Activated CD4-positive, alpha-beta T cell treated with anti-CD3 and anti-CD28 coated beads, Interleukin-2, amount 10 ng/mL, durations not matched to agents 7 days and 5 days (primary cell): ENCODE measurements around the gene PDXP. TPM values are rescaled to one million over a fixed set of nuclear protein-coding genes. Genes with fewer than 3 reads are reported as not detected.
"Not testable (repeated sequence)": the region's sequence is repeated elsewhere in the genome, so short reads cannot be mapped to it uniquely, and the experiment has no call there.

Source experiments
- CTCF ChIA-PET: fragments of 350-600 bp; sonication (Branson Sonifier 250); formaldehyde crosslinking; loops from one replicate; lab custom pipeline; 2021; ENCODE audit warnings: antibody characterized with exemption; lab: Charles Lee
- POLR2A ChIA-PET: fragments of 350-600 bp; sonication (Branson Sonifier 250); formaldehyde crosslinking; loops from one replicate; lab custom pipeline; 2021; ENCODE audit warnings: antibody characterized with exemption; lab: Charles Lee
- DNase-seq: peaks from one replicate; pipeline ENCODE4 v3.0.0-alpha.2; 2020
- H3K27ac Mint-ChIP-seq: one replicate; pipeline ENCODE4 v1.8.0; 2021; ENCODE audit warnings: mild to moderate bottlenecking, moderate library complexity, mixed read lengths
- H3K27me3 Mint-ChIP-seq: one replicate; pipeline ENCODE4 v1.8.0; 2021; ENCODE audit warnings: mixed read lengths
- H3K36me3 Mint-ChIP-seq: one replicate; pipeline ENCODE4 v1.8.0; 2021; ENCODE audit warnings: low read depth, mixed read lengths
- H3K4me1 Mint-ChIP-seq: one replicate; pipeline ENCODE4 v1.8.0; 2021; ENCODE audit warnings: mixed read lengths
- H3K4me3 Mint-ChIP-seq: one replicate; pipeline ENCODE4 v1.8.0; 2021; ENCODE audit warnings: mild to moderate bottlenecking, moderate library complexity, mixed read lengths
- H3K9me3 Mint-ChIP-seq: one replicate; pipeline ENCODE4 v1.8.0; 2021; ENCODE audit warnings: mixed read lengths
- total RNA-seq, 2 experiments: library from RNA; stranded (reverse); gene quantifications; one replicate each; pipeline ENCODE4 v1.2.3, GENCODE V29; 2021

The PDXP gene
- total RNA-seq, 2 experiments from 2014 or later: 21.5 to 21.8 TPM

- CTCF ChIA-PET: interaction anchor here (1.4 to 3.9 kb wide), 3 partner anchors 13 to 25 kb away, joined by 6 to 47 read pairs (median 27); no protein-coding TSS in a partner anchor
- H3K4me3 Mint-ChIP-seq, H3K27me3 Mint-ChIP-seq, H3K9me3 Mint-ChIP-seq, DNase-seq: not testable (repeated sequence)
- Mint-ChIP-seq H3K36me3 (peaks cover 31% of the 10 kb centered on the region), H3K4me1 (peaks cover 34% of the 10 kb centered on the region), H3K27ac (peak overlapping the region; percentile 43)
- POLR2A ChIA-PET: interaction anchor here (0.6 kb wide), 1 partner anchor 30 kb away, joined by 4 read pairs; the partner anchor contains the start of gene NOL12
Measured at GRCh38 chr22:37656583-37656982, 1.9 kb upstream of the PDXP start.

- no peaks in the 10 kb centered on the region for H3K9me3 Mint-ChIP-seq
- POLR2A ChIA-PET: interaction anchor here (0.6 to 3.0 kb wide), 2 partner anchors 18 to 91 kb away, joined by 6 to 9 read pairs; partner anchors contain the start of gene LGALS1
- no peak for DNase-seq
- CTCF ChIA-PET: interaction anchor here (0.6 to 4.6 kb wide), 16 partner anchors 10 to 206 kb away, joined by 3 to 47 read pairs (median 6); partner anchors contain the start of gene LGALS1
- peaks cover 42% of the 10 kb centered on the region for H3K4me1 Mint-ChIP-seq
- H3K27me3 Mint-ChIP-seq: no peaks in the 10 kb centered on the region
- H3K36me3 Mint-ChIP-seq: peaks cover 26% of the 10 kb centered on the region
- H3K27ac Mint-ChIP-seq: peak overlapping the region; percentile 87
- peak overlapping the region; percentile 85 for H3K4me3 Mint-ChIP-seq
Measured at GRCh38 chr22:37657590-37658132, 862 bp upstream of the PDXP start.

- DNase-seq: no peak
- CTCF ChIA-PET: interaction anchor here (0.6 to 4.6 kb wide), 16 partner anchors 8 to 1687 kb away, joined by 3 to 47 read pairs (median 4); partner anchors contain the start of genes LGALS1 and SH3BP1
Measured at GRCh38 chr22:37659066-37659896, 758 bp downstream of the PDXP start.

GRCh38 chr22:37659897-37660708 lies 1.6 kb downstream of the PDXP start:
- ChIA-PET POLR2A (interaction anchor here (3.0 kb wide), 1 partner anchor 16 kb away, joined by 9 read pairs; the partner anchor contains the start of gene LGALS1), CTCF (interaction anchor here (0.9 to 4.6 kb wide), 11 partner anchors 11 to 54 kb away, joined by 3 to 47 read pairs (median 11); partner anchors contain the start of genes GGA1 and LGALS1)
- peak overlapping the region; percentile 82 for H3K4me3 Mint-ChIP-seq
- peaks cover 9% of the 10 kb centered on the region for H3K36me3 Mint-ChIP-seq
- DNase-seq: no peak
- H3K27me3 Mint-ChIP-seq: no peaks in the 10 kb centered on the region
- peak overlapping the region; percentile 65 for H3K27ac Mint-ChIP-seq
- no peaks in the 10 kb centered on the region for H3K9me3 Mint-ChIP-seq
- H3K4me1 Mint-ChIP-seq: peaks cover 42% of the 10 kb centered on the region

More at GRCh38 chr22:37659066-37659896, 758 bp downstream of the PDXP start:
- POLR2A ChIA-PET: interaction anchor here (0.9 to 3.0 kb wide), 2 partner anchors 17 to 1660 kb away, joined by 4 to 9 read pairs; partner anchors contain the start of gene LGALS1
- Mint-ChIP-seq H3K27me3 (no peaks in the 10 kb centered on the region), H3K4me1 (peaks cover 42% of the 10 kb centered on the region), H3K36me3 (peaks cover 15% of the 10 kb centered on the region), H3K27ac (peak overlapping the region; percentile 65), H3K9me3 (no peaks in the 10 kb centered on the region), H3K4me3 (peak overlapping the region; percentile 82)

GRCh38 chr22:37660709-37661045 lies 2.2 kb downstream of the PDXP start:
- Mint-ChIP-seq H3K27ac (peak overlapping the region; percentile 42), H3K27me3 (no peaks in the 10 kb centered on the region), H3K4me3 (peak overlapping the region; percentile 82), H3K36me3 (peaks cover 8% of the 10 kb centered on the region), H3K9me3 (no peaks in the 10 kb centered on the region), H3K4me1 (peaks cover 42% of the 10 kb centered on the region)
- ChIA-PET POLR2A (no interaction called here), CTCF (interaction anchor here (1.6 to 4.6 kb wide), 5 partner anchors 10 to 52 kb away, joined by 3 to 27 read pairs (median 21); partner anchors contain the start of gene GGA1)
- no peak for DNase-seq

- Mint-ChIP-seq H3K4me3 (peak overlapping the region; percentile 82), H3K9me3 (no peaks in the 10 kb centered on the region), H3K27me3 (no peaks in the 10 kb centered on the region), H3K4me1 (peaks cover 39% of the 10 kb centered on the region), H3K36me3 (peaks cover 8% of the 10 kb centered on the region), H3K27ac (peak overlapping the region; percentile 42)
- CTCF ChIA-PET: interaction anchor here (0.6 to 4.6 kb wide), 8 partner anchors 10 to 1026 kb away, joined by 4 to 25 read pairs (median 4); partner anchors contain the start of gene GGA1
- POLR2A ChIA-PET: no interaction called here
- peak; percentile 48 for DNase-seq
Measured at GRCh38 chr22:37661160-37661924, 2.8 kb downstream of the PDXP start.

GRCh38 chr22:37662039-37662438 lies 3.5 kb downstream of the PDXP start:
- Mint-ChIP-seq H3K4me3 (no peak overlapping the region), H3K27me3 (no peaks in the 10 kb centered on the region), H3K9me3 (no peaks in the 10 kb centered on the region), H3K36me3 (peaks cover 12% of the 10 kb centered on the region), H3K4me1 (peaks cover 39% of the 10 kb centered on the region), H3K27ac (peak overlapping the region; percentile 60)
- no peak for DNase-seq
- ChIA-PET POLR2A (no interaction called here), CTCF (interaction anchor here (0.6 to 4.6 kb wide), 6 partner anchors 9 to 1027 kb away, joined by 4 to 25 read pairs (median 5); partner anchors contain the start of gene GGA1)

- no peak overlapping the region for H3K27ac Mint-ChIP-seq
- H3K27me3 Mint-ChIP-seq: no peaks in the 10 kb centered on the region
- no peak for DNase-seq
- H3K4me1 Mint-ChIP-seq: peaks cover 31% of the 10 kb centered on the region
- no peak overlapping the region for H3K4me3 Mint-ChIP-seq
- no peaks in the 10 kb centered on the region for H3K9me3 Mint-ChIP-seq
- peaks cover 12% of the 10 kb centered on the region for H3K36me3 Mint-ChIP-seq
- ChIA-PET CTCF (interaction anchor here (0.6 to 3.1 kb wide), 6 partner anchors 8 to 32 kb away, joined by 3 to 21 read pairs (median 4); partner anchors contain the start of gene LGALS1), POLR2A (no interaction called here)
Measured at GRCh38 chr22:37663521-37664140, 5.1 kb downstream of the PDXP start.

GRCh38 chr22:37664249-37665101 lies 6.0 kb downstream of the PDXP start:
- Mint-ChIP-seq H3K27ac (no peak overlapping the region), H3K27me3 (no peaks in the 10 kb centered on the region), H3K9me3 (no peaks in the 10 kb centered on the region), H3K36me3 (peaks cover 12% of the 10 kb centered on the region), H3K4me1 (peaks cover 30% of the 10 kb centered on the region), H3K4me3 (no peak overlapping the region)
- DNase-seq: no peak
- POLR2A ChIA-PET: no interaction called here
- CTCF ChIA-PET: interaction anchor here (1.2 to 1.5 kb wide), 2 partner anchors 11 to 19 kb away, joined by 3 to 5 read pairs; partner anchors contain the start of gene LGALS1

GRCh38 chr22:37665487-37665886 lies 7.0 kb downstream of the PDXP start:
- peaks cover 12% of the 10 kb centered on the region for H3K36me3 Mint-ChIP-seq
- H3K27me3 Mint-ChIP-seq: no peaks in the 10 kb centered on the region
- peaks cover 23% of the 10 kb centered on the region for H3K4me1 Mint-ChIP-seq
- no peak overlapping the region for H3K4me3 Mint-ChIP-seq
- H3K9me3 Mint-ChIP-seq: no peaks in the 10 kb centered on the region
- DNase-seq: no peak
- CTCF ChIA-PET: interaction anchor here (1.5 kb wide), 1 partner anchor 22 kb away, joined by 5 read pairs; no protein-coding TSS in a partner anchor
- POLR2A ChIA-PET: no interaction called here
- H3K27ac Mint-ChIP-seq: no peak overlapping the region
